Panc1 (cell line): Measurements from ENCODE around the gene CAV3. TPM values are rescaled to one million over a fixed set of nuclear protein-coding genes. Genes with fewer than 3 reads are reported as not detected.

Source experiments
- ATAC-seq: fragments of 200-7000 bp; cut with Tn5 transposase; 2 replicates; pipeline ENCODE4 v1.9.1; 2020; ENCODE audit warnings: mild to moderate bottlenecking, moderate library complexity
- BruUV-seq: library from RNA; stranded (reverse); fragments of 400-500 nt; replicated peaks from 2 replicates; lab custom pipeline; 2021; lab: Mats Ljungman, UMichigan
- CTCF ChIA-PET: fragments of 300-600 bp; sonication (Branson Sonifier 250); formaldehyde crosslinking; loops from one replicate; lab custom pipeline; 2022; ENCODE audit warnings: antibody characterized with exemption; lab: Charles Lee
- POLR2A ChIA-PET: fragments of 300-600 bp; sonication (Branson Sonifier 250); formaldehyde crosslinking; loops from one replicate; lab custom pipeline; 2022; ENCODE audit warnings: antibody characterized with exemption; lab: Charles Lee
- DNase-seq: peaks from one replicate; pipeline ENCODE4 v3.0.0-alpha.2; 2010; ENCODE audit warnings: low read depth, low spot score
- H3K27ac ChIP-seq: 2 replicates; pipeline ENCODE4 v1.5.1; 2011; ENCODE audit warnings: mild to moderate bottlenecking, low read length, inconsistent platforms
- H3K27me3 ChIP-seq: fragments of 200-500 bp; sonication (Bioruptor generic); 2 replicates; pipeline ENCODE4 v1.6.0; 2014; ENCODE audit warnings: low read length, inconsistent platforms; ENCODE audit not compliant: control insufficient read depth, insufficient read depth
- H3K36me3 ChIP-seq: fragments of 200-500 bp; sonication (Bioruptor generic); 2 replicates; pipeline ENCODE4 v1.5.1; 2014; ENCODE audit warnings: inconsistent platforms, mild to moderate bottlenecking, low read length, moderate library complexity; ENCODE audit not compliant: control insufficient read depth, insufficient read depth
- H3K4me1 ChIP-seq: 2 replicates; pipeline ENCODE4 v1.5.1; 2011; ENCODE audit warnings: inconsistent platforms, mild to moderate bottlenecking, low read length, moderate library complexity; ENCODE audit not compliant: control insufficient read depth, insufficient read depth
- H3K4me3 ChIP-seq, 2 experiments: 2 replicates each; pipeline ENCODE4 v1.5.1; 2011 to 2012; ENCODE audit warnings: low read depth in 2 of 2, low read length in 2 of 2, mild to moderate bottlenecking in 2 of 2, inconsistent platforms in 1 of 2, moderate library complexity in 1 of 2
- H3K9me3 ChIP-seq: fragments of 200-500 bp; sonication (Bioruptor generic); 2 replicates; pipeline ENCODE4 v1.5.1; 2014; ENCODE audit warnings: low read depth, mild to moderate bottlenecking, inconsistent platforms, low read length, moderate library complexity; ENCODE audit not compliant: control insufficient read depth, insufficient read depth
- POLR2AphosphoS5 ChIP-seq: IDR thresholded peaks from 2 replicates; pipeline ENCODE4 v1.6.1; 2012; ENCODE audit warnings: mild to moderate bottlenecking, low read depth, low read length, moderate library complexity
- SIN3A ChIP-seq: IDR thresholded peaks from 2 replicates; pipeline ENCODE4 v1.6.1; 2012; ENCODE audit warnings: low read depth, mild to moderate bottlenecking, low read length, moderate library complexity, borderline replicate concordance; ENCODE audit not compliant: insufficient read depth
- TCF7L2 ChIP-seq: IDR thresholded peaks from 2 replicates; pipeline ENCODE4 v1.6.1; 2011; ENCODE audit warnings: mild to moderate bottlenecking, low read depth, low read length, inconsistent platforms
- in situ Hi-C: cut with HindIII; loops from 2 replicates; pipeline ENCODE4 v1.10.0; 2016; ENCODE audit warnings: low sequenced_read_pairs, low pct_unique_long_range_greater_than_20kb
- intact Hi-C: fragments of 100-400 bp; cut with micrococcal nuclease; formaldehyde crosslinking; loops from one replicate; pipeline ENCODE4 v1.10.0; 2022; ENCODE audit not compliant: unreplicated experiment
- total RNA-seq: library from RNA; stranded (reverse); gene quantifications from one replicate; pipeline ENCODE4 v1.2.1, GENCODE V29; 2021; ENCODE audit not compliant: unreplicated experiment
- TF ChIP-seq, protein P1 (sequence below), 2 experiments: IDR thresholded peaks; 2 replicates each; pipeline ENCODE4 v1.6.1; 2011 to 2012; ENCODE audit warnings: low read depth in 2 of 2, control low read depth in 1 of 2, low read length in 1 of 2, mild to moderate bottlenecking in 1 of 2, moderate library complexity in 1 of 2; ENCODE audit not compliant: insufficient read depth in 1 of 2
- TF ChIP-seq, protein P2 (sequence below): fragments of 450-650 bp; IDR thresholded peaks from 2 replicates; pipeline ENCODE4 v1.5.1; 2017; ENCODE audit warnings: mild to moderate bottlenecking

Gene CAV3
- total RNA-seq, 1 experiment from 2014 or later, result not detected

DNA sequence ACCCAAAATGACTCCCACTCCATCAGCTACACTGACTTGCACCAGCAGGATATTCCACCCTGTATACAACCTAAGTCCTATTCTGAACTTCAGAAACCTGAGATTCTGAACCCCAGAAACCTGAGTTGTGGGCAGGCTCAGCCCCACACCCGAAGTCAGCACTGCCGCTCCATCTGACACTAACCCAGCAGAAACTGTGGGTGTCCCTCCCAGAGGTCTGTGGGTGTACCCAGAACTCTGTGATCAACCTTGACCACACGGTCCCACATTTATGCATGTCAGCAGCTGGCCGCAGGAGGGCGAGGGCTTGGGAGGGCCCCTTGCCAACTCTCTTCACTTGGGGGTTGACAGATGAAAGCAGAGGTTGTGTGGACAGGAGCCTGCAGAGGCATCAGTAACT, 26.5 kb downstream of the CAV3 start:
- Histone ChIP-seq H3K4me1 (no peaks in the 10 kb centered on the region), H3K4me3 (no peak overlapping the region), H3K9me3 (no peaks in the 10 kb centered on the region), H3K27me3 (no peaks in the 10 kb centered on the region), H3K27ac (no peak overlapping the region), H3K36me3 (no peaks in the 10 kb centered on the region)
- ChIA-PET CTCF (no interaction called here), POLR2A (no interaction called here)
- intact Hi-C loops (no loop called here), in situ Hi-C loops (no loop called here)
- DNase-seq (no peak), ATAC-seq (no peak)
- TF ChIP-seq POLR2AphosphoS5 (no peak), TCF7L2 (no peak), SIN3A (no peak)
- TF ChIP-seq, protein P1, sequence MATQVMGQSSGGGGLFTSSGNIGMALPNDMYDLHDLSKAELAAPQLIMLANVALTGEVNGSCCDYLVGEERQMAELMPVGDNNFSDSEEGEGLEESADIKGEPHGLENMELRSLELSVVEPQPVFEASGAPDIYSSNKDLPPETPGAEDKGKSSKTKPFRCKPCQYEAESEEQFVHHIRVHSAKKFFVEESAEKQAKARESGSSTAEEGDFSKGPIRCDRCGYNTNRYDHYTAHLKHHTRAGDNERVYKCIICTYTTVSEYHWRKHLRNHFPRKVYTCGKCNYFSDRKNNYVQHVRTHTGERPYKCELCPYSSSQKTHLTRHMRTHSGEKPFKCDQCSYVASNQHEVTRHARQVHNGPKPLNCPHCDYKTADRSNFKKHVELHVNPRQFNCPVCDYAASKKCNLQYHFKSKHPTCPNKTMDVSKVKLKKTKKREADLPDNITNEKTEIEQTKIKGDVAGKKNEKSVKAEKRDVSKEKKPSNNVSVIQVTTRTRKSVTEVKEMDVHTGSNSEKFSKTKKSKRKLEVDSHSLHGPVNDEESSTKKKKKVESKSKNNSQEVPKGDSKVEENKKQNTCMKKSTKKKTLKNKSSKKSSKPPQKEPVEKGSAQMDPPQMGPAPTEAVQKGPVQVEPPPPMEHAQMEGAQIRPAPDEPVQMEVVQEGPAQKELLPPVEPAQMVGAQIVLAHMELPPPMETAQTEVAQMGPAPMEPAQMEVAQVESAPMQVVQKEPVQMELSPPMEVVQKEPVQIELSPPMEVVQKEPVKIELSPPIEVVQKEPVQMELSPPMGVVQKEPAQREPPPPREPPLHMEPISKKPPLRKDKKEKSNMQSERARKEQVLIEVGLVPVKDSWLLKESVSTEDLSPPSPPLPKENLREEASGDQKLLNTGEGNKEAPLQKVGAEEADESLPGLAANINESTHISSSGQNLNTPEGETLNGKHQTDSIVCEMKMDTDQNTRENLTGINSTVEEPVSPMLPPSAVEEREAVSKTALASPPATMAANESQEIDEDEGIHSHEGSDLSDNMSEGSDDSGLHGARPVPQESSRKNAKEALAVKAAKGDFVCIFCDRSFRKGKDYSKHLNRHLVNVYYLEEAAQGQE (IDR thresholded peaks at IDR 0.05; ENCODE audit: insufficient read depth in 1 of 2, low read depth in 2 of 2, low read length in 1 of 2), result no peak
- TF ChIP-seq, protein P2, sequence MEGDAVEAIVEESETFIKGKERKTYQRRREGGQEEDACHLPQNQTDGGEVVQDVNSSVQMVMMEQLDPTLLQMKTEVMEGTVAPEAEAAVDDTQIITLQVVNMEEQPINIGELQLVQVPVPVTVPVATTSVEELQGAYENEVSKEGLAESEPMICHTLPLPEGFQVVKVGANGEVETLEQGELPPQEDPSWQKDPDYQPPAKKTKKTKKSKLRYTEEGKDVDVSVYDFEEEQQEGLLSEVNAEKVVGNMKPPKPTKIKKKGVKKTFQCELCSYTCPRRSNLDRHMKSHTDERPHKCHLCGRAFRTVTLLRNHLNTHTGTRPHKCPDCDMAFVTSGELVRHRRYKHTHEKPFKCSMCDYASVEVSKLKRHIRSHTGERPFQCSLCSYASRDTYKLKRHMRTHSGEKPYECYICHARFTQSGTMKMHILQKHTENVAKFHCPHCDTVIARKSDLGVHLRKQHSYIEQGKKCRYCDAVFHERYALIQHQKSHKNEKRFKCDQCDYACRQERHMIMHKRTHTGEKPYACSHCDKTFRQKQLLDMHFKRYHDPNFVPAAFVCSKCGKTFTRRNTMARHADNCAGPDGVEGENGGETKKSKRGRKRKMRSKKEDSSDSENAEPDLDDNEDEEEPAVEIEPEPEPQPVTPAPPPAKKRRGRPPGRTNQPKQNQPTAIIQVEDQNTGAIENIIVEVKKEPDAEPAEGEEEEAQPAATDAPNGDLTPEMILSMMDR, result no peak
- no TSS peak for BruUV-seq

DNA sequence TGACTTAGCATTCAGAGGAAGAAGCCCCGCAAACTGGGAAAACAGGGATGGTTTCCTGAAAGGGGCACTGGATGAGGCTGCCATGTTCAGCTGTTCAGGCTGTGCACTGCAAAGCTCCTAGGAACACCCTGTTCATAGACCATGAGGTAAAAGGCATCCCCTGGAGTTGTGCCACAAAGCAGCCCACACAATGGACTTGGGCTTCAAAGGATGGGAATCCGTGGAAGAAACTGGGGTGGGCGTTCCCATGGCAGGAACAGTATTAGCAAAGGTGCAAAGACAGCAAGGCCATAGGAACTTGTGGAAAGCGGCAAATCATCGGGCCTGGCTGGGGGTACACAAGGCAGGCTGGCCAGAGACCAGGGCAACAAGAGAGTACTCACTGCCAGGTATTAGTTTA, 26.9 kb downstream of the CAV3 start:
- H3K4me3 ChIP-seq, result no peak overlapping the region
- ATAC-seq, result no peak
- DNase-seq, result no peak
- TF ChIP-seq POLR2AphosphoS5, result no peak
- TF ChIP-seq, protein P1 (IDR thresholded peaks at IDR 0.05; ENCODE audit: insufficient read depth in 1 of 2, low read depth in 2 of 2, low read length in 1 of 2), result no peak
- no TSS peak for BruUV-seq
- no peaks in the 10 kb centered on the region for H3K9me3 ChIP-seq
- ChIA-PET POLR2A (no interaction called here), CTCF (no interaction called here)
- H3K27ac ChIP-seq, result no peak overlapping the region
- no peaks in the 10 kb centered on the region for H3K4me1 ChIP-seq
- no peaks in the 10 kb centered on the region for H3K36me3 ChIP-seq
- no peaks in the 10 kb centered on the region for H3K27me3 ChIP-seq
- intact Hi-C loops (no loop called here), in situ Hi-C loops (no loop called here)
